Measurements from ENCODE around the gene NOC2L.
A peak's percentile ranks its signal among the peaks of the same experiment; 100 is the strongest.

The NOC2L gene

DNA sequence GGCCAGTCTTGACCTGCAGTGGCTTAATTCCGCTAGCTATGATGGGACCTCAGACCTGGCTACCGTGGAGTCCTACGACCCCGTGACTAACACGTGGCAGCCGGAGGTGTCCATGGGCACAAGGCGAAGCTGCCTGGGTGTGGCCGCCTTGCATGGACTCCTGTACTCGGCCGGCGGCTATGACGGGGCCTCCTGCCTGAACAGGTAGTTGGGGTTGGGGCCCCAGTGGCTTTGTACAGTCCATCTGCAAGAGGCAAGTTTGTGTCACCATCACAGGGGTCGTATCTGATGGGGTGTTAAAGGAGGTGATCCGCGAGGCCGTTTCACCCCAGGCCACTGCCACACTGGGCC, 4.2 kb upstream of the NOC2L start:
- no peak overlapping the region for H3K27ac Mint-ChIP-seq
- no peak overlapping the region for H3K4me3 Mint-ChIP-seq
- no peaks in the 10 kb centered on the region for H3K27me3 Mint-ChIP-seq
- H3K9me3 Mint-ChIP-seq (ENCODE audit: low read depth): no peaks in the 10 kb centered on the region
- peaks cover 10% of the 10 kb centered on the region for H3K4me1 Mint-ChIP-seq (ENCODE audit: low read depth)
- no peaks in the 10 kb centered on the region for H3K36me3 Mint-ChIP-seq

DNA sequence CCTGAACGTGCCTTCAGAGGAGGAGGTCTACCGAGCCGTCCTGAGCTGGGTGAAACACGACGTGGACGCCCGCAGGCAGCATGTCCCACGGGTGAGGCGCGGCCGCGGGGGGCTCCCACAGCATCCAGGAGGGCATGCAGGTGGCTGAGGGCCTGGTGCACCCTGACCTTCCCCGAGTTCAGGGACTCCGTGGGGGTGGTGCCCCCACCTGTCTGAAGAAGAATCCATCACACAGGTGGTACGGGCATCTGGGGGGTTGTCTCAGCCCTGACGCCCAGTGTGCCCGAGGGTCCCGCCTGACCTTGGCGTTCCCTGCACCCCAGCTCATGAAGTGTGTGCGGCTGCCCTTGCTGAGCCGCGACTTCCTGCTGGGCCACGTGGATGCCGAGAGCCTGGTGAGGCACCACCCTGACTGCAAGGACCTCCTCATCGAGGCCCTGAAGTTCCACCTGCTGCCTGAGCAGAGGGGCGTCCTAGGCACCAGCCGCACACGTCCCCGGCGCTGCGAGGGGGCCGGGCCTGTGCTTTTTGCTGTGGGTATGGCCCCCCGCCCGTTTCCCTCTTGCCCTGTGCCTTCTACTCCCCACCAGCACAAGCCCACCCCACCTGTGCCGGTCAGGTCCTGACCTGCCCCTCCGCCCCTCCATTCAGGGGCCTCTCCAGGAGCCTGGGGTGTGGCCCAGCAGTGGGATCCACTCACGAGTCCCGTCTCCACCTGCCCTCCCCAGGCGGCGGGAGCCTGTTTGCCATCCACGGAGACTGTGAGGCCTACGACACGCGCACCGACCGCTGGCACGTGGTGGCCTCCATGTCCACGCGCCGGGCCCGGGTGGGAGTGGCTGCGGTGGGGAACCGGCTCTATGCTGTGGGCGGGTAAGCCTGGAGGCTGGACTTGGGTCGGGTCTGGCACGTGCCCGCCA, 3.6 kb upstream of the NOC2L start:
- H3K27me3 Mint-ChIP-seq: no peaks in the 10 kb centered on the region
- H3K9me3 Mint-ChIP-seq (ENCODE audit: low read depth): no peaks in the 10 kb centered on the region
- no peak overlapping the region for H3K27ac Mint-ChIP-seq
- peaks cover 2% of the 10 kb centered on the region for H3K36me3 Mint-ChIP-seq
- H3K4me1 Mint-ChIP-seq (ENCODE audit: low read depth): peaks cover 14% of the 10 kb centered on the region
- peak overlapping the region; percentile 69 for H3K4me3 Mint-ChIP-seq

DNA sequence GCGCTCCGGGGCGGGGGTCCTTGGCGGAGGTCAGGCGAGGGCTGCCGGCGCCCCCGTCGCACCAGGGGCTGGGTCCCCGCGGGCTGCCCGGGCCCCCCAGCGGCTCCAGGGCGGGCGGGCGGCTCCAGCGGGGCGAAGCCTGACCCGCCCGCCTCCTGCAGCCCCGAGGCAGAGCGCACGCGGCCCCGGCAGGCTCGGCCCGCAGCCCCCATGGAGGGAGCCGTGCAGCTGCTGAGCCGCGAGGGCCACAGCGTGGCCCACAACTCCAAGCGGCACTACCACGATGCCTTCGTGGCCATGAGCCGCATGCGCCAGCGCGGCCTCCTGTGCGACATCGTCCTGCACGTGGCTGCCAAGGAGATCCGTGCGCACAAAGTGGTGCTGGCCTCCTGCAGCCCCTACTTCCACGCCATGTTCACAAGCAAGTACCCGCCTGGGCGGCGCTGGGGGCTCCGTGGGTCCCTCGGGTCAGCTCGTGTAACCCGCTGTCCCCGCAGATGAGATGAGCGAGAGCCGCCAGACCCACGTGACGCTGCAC, 2.1 kb upstream of the NOC2L start:
- Mint-ChIP-seq H3K27ac (no peak overlapping the region), H3K4me3 (peak overlapping the region; percentile 59), H3K4me1 (ENCODE audit: low read depth) (peaks cover 16% of the 10 kb centered on the region), H3K9me3 (ENCODE audit: low read depth) (no peaks in the 10 kb centered on the region), H3K36me3 (peaks cover 2% of the 10 kb centered on the region), H3K27me3 (no peaks in the 10 kb centered on the region)

DNA sequence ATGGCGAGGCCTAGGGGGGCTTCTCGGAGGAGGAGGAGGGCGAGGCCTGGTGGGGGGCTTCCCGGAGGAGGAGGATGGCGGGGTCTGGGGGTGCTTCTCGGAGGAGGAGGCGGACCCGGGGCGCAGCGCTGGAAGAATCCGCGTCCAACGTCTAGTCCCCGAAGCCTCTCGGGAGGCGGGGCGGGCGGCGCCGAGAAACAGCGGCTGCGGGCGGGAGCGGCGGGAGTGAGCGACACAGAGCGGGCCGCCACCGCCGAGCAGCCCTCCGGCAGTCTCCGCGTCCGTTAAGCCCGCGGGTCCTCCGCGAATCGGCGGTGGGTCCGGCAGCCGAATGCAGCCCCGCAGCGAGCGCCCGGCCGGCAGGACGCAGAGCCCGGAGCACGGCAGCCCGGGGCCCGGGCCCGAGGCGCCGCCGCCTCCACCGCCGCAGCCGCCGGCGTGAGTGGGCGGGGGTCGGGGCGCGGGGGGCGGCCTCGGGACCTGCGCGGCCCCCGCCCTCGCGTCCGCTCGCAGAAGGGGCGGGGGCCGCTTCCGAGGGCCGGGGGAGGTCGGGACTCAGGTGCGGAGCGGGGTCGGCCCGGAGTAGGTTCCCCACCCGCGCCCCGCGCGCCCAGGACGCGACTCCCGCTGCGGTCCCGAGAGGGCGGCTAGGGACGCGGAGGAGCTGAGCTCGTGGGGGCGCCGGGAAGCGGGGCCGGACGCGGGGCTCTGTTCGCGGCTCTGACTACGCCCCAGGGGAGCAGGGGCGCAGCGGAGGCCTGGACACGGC, 1.5 kb upstream of the NOC2L start, which contains the start of gene KLHL17:
KLHL17 (plus strand) TSS at position 222 of the 769 bp plus-strand sequence; CDS start at position 332, 110 bp downstream.
- peaks cover 2% of the 10 kb centered on the region for H3K36me3 Mint-ChIP-seq
- H3K4me3 Mint-ChIP-seq: peak within 1 kb of the TSS; percentile 99
- H3K27ac Mint-ChIP-seq: peak within 1 kb of the TSS; percentile 50
- no peaks in the 10 kb centered on the region for H3K27me3 Mint-ChIP-seq
- peaks cover 16% of the 10 kb centered on the region for H3K4me1 Mint-ChIP-seq (ENCODE audit: low read depth)
- H3K9me3 Mint-ChIP-seq (ENCODE audit: low read depth): no peaks in the 10 kb centered on the region

DNA sequence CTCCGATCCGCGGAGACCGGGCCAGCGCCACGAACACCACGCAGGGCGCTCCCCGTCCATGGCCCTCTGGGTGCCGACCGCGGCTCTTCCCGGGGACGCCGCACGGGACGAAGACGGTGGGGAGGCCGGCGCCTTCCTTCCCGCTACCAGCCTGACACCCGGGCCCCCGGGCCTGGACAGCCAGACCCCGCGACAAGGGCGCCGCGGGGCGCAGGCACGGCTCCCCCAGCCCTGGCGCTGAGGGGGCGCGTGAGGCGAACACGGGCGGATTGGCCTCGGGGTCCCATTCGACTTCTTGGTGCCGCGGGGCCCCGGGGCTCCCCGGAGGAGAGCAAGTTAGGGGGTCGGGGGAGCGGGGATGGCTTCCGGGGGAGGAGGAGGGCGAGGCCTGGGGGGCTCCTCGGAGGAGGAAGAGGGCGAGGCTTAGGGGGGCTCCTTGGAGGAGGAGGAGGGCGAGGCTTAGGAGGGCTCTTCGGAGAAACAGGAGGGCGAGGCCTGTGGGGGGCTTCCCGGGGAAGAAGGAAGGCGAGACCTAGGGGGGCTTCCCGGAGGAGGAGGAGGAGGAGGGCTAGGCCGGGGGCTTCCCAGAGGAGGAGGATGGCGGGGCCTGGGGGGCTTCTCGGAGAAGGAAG, 791 bp upstream of the NOC2L start:
- no peaks in the 10 kb centered on the region for H3K27me3 Mint-ChIP-seq
- H3K4me3 Mint-ChIP-seq: peak overlapping the region; percentile 99
- H3K9me3 Mint-ChIP-seq (ENCODE audit: low read depth): no peaks in the 10 kb centered on the region
- peaks cover 16% of the 10 kb centered on the region for H3K4me1 Mint-ChIP-seq (ENCODE audit: low read depth)
- H3K36me3 Mint-ChIP-seq: peaks cover 5% of the 10 kb centered on the region
- H3K27ac Mint-ChIP-seq: no peak overlapping the region

DNA sequence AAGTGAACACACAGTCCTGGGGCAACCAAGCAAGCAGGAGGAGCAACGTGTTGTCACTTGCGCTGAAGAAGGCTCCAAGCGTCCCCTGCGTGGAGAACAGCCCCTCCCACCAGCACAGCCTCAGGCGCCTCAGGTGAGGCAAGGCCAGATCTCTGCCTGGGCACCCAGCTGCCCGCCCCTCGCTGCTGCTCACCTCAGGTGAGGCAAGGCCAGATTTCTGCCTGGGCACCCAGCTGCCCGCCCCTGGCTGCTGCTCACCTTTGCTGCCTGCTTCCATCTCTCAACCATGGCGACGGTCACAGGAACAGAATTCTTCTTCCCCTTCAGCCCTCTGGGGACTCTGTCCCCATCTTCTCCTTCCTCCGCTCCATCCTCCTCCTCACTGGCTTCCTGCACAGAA, 2.4 kb downstream of the NOC2L start:
- no peak overlapping the region for H3K27ac Mint-ChIP-seq
- no peaks in the 10 kb centered on the region for H3K9me3 Mint-ChIP-seq (ENCODE audit: low read depth)
- H3K4me3 Mint-ChIP-seq: no peak overlapping the region
- peaks cover 14% of the 10 kb centered on the region for H3K4me1 Mint-ChIP-seq (ENCODE audit: low read depth)
- H3K36me3 Mint-ChIP-seq: peaks cover 5% of the 10 kb centered on the region
- H3K27me3 Mint-ChIP-seq: no peaks in the 10 kb centered on the region

DNA sequence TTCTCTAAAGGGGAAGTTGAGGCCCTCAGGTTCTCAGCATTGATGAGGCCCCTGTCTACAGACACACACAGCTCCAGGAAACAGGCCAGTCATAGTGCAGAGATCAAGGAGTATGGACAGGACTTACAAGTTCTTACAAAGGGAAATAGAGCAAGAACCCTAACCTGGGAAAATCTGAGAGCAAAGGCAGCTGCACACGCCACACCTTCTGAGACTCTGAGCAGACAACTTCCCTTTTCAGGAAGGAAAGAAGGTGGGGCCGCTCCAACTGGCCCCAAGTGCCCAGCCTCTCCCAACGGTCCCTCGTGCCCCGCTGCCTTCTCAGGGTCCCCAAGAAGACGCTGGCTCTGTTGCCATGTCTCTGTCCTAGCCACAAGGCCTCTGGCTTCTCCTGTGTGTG, 3.6 kb downstream of the NOC2L start:
- no peaks in the 10 kb centered on the region for H3K27me3 Mint-ChIP-seq
- H3K9me3 Mint-ChIP-seq (ENCODE audit: low read depth): no peaks in the 10 kb centered on the region
- peaks cover 7% of the 10 kb centered on the region for H3K36me3 Mint-ChIP-seq
- H3K27ac Mint-ChIP-seq: no peak overlapping the region
- no peak overlapping the region for H3K4me3 Mint-ChIP-seq
- peaks cover 15% of the 10 kb centered on the region for H3K4me1 Mint-ChIP-seq (ENCODE audit: low read depth)

DNA sequence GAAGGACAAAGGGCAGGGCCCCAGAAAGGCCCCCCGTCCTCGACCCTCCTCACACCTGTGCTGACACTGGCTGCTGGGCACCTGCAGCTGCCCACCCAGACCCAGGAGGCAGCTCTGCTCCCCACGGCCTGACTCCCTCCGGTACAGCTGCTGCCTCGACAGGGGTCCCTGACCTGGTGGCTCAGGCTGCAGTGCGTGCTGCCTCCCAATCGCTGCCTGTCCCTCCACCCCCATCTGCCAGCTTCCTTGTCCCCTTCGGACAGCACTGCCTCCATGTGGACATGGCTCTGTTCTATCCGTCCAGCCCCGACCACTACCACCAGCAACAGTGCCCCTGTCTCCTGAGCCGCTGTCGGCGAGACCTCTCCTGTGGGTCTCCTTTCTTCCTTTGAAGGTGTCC, 4.1 kb downstream of the NOC2L start:
- H3K4me3 Mint-ChIP-seq: no peak overlapping the region
- peaks cover 16% of the 10 kb centered on the region for H3K4me1 Mint-ChIP-seq (ENCODE audit: low read depth)
- no peaks in the 10 kb centered on the region for H3K9me3 Mint-ChIP-seq (ENCODE audit: low read depth)
- H3K27me3 Mint-ChIP-seq: no peaks in the 10 kb centered on the region
- no peak overlapping the region for H3K27ac Mint-ChIP-seq
- H3K36me3 Mint-ChIP-seq: peaks cover 7% of the 10 kb centered on the region

DNA sequence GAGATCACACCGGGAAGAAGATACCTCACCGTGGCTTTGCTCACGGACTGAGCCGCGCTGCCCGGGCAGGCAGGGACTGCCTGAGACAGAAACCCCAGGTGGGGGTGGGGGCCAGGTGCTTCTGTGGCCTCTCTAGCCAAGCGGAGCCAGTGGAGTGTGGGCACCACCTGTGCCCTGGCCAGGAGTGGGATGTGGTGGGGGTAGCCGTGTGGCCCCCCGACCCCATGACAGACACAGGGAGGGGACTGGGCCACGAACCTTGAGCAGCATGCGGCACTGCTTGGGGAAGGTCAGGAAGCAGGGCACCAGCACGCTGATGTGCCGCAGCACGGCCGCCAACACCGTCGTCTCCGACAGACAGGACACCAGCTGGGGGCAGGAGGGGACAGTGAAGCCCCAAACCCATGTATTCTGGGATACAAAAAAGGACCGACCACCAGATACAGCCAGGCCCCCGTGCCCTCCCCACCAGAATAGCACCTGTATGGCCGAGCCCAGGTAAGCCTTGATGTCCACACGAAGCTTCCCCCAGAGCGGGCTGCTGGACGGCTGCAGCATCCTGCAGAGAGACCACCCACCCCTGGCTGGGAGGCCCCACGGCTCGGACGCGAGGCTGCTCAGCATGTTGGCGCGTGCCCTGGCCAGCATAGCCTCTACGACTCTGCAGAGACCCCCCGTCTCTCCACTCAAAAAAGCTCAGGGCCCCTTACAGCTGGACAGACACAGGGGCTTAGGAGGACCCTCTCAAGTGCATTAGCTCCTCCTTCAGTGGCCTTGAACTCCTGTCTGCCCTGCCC, 5.3 kb downstream of the NOC2L start:
- Mint-ChIP-seq H3K36me3 (peaks cover 9% of the 10 kb centered on the region), H3K27ac (no peak overlapping the region), H3K9me3 (ENCODE audit: low read depth) (no peaks in the 10 kb centered on the region), H3K27me3 (no peaks in the 10 kb centered on the region), H3K4me1 (ENCODE audit: low read depth) (peaks cover 16% of the 10 kb centered on the region), H3K4me3 (no peak overlapping the region)

DNA sequence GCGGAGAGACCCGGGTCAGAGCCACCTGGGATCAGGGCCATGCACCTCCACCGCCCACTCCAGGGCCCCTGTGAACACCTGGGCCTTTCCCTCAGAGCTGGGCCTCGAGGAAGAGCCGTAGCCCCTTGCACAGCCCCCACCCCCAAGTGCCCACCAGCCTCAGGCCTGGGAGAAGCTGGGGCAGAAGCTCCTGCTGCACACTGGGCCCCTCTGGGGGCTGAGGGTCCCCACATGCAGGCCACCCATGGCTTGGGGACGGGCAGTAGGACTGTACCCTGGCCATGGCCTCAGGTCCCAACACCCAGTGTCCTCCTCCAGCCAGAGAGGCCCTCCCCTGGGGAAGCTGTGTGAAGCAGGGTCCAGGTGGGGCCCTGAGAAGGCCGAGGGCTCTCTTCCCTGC, 6.5 kb downstream of the NOC2L start:
- no peaks in the 10 kb centered on the region for H3K27me3 Mint-ChIP-seq
- peaks cover 8% of the 10 kb centered on the region for H3K4me1 Mint-ChIP-seq (ENCODE audit: low read depth)
- H3K36me3 Mint-ChIP-seq: peaks cover 7% of the 10 kb centered on the region
- H3K4me3 Mint-ChIP-seq: no peak overlapping the region
- H3K9me3 Mint-ChIP-seq (ENCODE audit: low read depth): no peaks in the 10 kb centered on the region
- H3K27ac Mint-ChIP-seq: no peak overlapping the region

DNA sequence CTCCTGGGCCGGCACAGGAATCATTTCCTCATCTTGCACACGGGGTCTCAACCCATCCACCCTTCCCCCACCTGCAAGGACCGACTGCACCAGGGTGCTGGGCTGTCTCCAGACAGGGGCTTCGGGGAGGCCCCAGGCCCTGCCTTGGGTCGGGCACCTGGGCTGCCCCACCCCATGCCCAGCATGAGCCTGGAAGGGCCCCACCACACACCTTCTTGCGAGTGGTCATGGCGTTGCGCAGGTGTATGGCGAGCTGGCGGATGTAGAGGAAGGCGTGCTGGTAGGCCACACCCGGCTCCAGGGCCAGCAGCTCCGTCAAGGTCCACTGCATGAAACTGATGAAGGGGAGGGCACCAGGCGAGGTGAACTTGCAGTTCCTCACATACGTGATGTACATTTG, 6.9 kb downstream of the NOC2L start:
- H3K4me1 Mint-ChIP-seq (ENCODE audit: low read depth): peaks cover 4% of the 10 kb centered on the region
- H3K4me3 Mint-ChIP-seq: no peak overlapping the region
- no peaks in the 10 kb centered on the region for H3K27me3 Mint-ChIP-seq
- peaks cover 7% of the 10 kb centered on the region for H3K36me3 Mint-ChIP-seq
- H3K27ac Mint-ChIP-seq: no peak overlapping the region
- no peaks in the 10 kb centered on the region for H3K9me3 Mint-ChIP-seq (ENCODE audit: low read depth)

DNA sequence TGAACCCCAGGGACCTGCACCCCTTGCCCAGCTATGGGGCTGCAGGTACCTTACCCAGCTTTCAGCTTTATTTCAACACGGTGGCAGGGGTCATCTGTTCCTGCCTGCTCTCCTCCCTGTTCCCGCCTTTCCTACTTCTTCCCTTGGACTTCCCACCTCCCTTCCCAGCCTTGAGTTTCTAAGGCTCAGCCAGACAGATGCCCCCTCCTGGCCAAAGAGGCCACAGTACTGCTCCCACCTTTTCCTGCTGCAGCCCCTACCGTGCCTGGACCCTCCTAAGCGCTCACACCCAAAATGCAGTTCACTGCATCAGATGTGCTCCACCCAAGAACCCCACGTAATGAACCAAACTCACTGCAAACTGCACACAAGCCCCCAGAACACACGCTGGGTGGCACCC, 7.7 kb downstream of the NOC2L start:
- Mint-ChIP-seq H3K27me3 (no peaks in the 10 kb centered on the region), H3K4me1 (ENCODE audit: low read depth) (peaks cover 3% of the 10 kb centered on the region), H3K27ac (no peak overlapping the region), H3K36me3 (peaks cover 7% of the 10 kb centered on the region), H3K9me3 (ENCODE audit: low read depth) (no peaks in the 10 kb centered on the region), H3K4me3 (no peak overlapping the region)

DNA sequence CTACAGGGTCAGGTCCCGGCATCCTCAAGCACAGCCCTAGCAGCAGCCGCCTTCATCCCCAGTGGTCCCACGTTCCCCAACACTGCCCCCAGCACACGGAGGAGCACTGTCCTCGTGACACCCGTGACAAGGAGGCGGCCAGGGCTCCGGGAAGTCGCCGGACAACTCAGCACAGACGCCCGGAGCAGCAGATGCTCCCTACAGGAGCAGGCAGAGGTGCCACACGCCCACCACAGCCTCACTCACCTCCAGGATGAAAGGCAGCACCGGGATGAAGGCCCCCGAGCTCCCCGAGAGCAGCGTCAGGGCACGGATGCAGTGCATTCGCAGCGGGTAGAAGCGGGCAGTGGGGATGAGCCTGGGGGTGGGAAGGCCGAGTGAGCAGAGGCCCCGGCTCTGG, 8.2 kb downstream of the NOC2L start:
- Mint-ChIP-seq H3K27ac (no peak overlapping the region), H3K4me1 (ENCODE audit: low read depth) (peaks cover 3% of the 10 kb centered on the region), H3K9me3 (ENCODE audit: low read depth) (no peaks in the 10 kb centered on the region), H3K36me3 (peaks cover 7% of the 10 kb centered on the region), H3K4me3 (no peak overlapping the region), H3K27me3 (no peaks in the 10 kb centered on the region)

DNA sequence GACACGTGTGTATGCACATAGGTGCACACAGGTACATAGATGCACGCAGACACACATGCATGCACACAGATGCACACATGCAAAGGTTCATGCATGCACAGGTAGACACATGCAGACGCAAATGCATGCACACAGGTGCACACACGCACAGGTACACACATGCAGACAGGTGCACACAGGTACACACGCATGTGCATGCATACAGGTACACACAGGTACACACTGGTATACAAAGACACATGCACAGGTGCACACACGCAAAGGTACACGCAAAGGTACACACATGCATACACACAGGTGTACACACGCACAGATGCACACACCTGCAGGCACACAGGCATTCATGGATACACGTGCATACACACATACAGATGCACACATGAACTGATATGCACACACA, 8.8 kb downstream of the NOC2L start:
- Mint-ChIP-seq H3K27me3 (no peaks in the 10 kb centered on the region), H3K4me1 (ENCODE audit: low read depth) (peaks cover 3% of the 10 kb centered on the region), H3K27ac (no peak overlapping the region), H3K9me3 (ENCODE audit: low read depth) (no peaks in the 10 kb centered on the region), H3K4me3 (no peak overlapping the region), H3K36me3 (peaks cover 7% of the 10 kb centered on the region)

Measured in activated naive CD8-positive, alpha-beta T cell (primary cell).